ENCODE results near the gene FAM110D. TPM values are rescaled to one million over a fixed set of nuclear protein-coding genes. Genes with fewer than 3 reads are reported as not detected.

FAM110D gene
- total and polyA plus RNA-seq, 2 of the 8 experiments (the other 6 are each of a cell fraction or from before 2014, with no cell fraction given), result 0.21 to 0.48 TPM

DNA sequence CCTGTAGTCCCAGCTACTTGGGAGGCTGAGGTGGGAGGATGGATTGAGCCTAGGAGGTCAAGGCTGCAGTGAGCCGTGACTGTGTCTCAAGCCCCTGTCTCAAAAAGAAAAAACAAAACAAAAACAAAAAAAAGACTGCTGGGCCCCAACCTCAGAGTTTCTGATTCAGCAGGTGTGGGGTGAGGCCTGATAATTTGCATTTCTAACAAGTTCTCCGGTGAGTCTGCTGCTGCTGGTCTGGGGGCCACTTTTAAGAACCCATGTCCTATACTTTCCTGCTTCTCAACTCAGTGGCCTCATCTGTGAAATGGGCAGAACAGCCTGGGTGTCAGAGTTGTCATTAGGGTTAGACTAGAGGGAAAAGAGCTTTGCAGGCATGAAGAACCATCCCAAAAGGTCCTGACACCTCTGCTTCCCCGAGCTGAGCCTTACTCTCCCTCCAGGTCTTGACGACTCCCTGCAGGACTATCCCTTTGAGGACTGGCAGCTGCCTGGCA is 21.2 kb downstream of the FAM110D start:
- ChIA-PET CTCF (ENCODE audit: partially characterized antibody) (interaction anchor here (0.9 to 16.2 kb wide), 4 partner anchors 6 to 24 kb away, joined by 3 to 159 read pairs (median 82); partner anchors contain the start of genes C1orf232, CATSPER4, CNKSR1 and ZNF593), POLR2A (ENCODE audit: partially characterized antibody) (interaction anchor here (1.1 to 3.9 kb wide), 2 partner anchors 9 to 10 kb away, joined by 4 to 22 read pairs; partner anchors contain the start of gene CATSPER4)
- whole genome bisulfite sequencing, 2 experiments (ENCODE audit: extremely low coverage in 1 of 2, insufficient coverage in 1 of 2, insufficient read length in 1 of 2, insufficient replicate concordance in 2 of 2, low coverage in 1 of 2, low lambda C conversion rate in 2 of 2, missing lambda C conversion rate in 1 of 2), result 91% methylated on average over 4 of the region's 4 CpGs; no CpG with 5 or more reads in 1 of the 2 experiments
- Histone ChIP-seq H4K8ac (ENCODE audit: extremely low read depth, insufficient read depth, low read length) (no peak overlapping the region), H3K56ac (replicated peaks; ENCODE audit: insufficient read length, low read depth, low read length) (no peak overlapping the region), H3K27me3 (replicated peaks in 1 of 4; ENCODE audit: control insufficient read depth in 3 of 4, extremely low read depth in 1 of 4, insufficient read depth in 3 of 4, low read length in 3 of 4) (no peaks in the 10 kb centered on the region), H3K9ac (replicated peaks in 1 of 4; ENCODE audit: extremely low read depth in 1 of 4, low read depth in 3 of 4, low read length in 3 of 4) (no peak overlapping the region), H3K27ac (ENCODE audit: low read depth, low read length) (no peak overlapping the region), H4K20me1 (replicated peaks in 1 of 2; ENCODE audit: control insufficient read depth in 1 of 2, insufficient read depth in 2 of 2, low read length in 2 of 2) (peaks cover 0 to 2% of the 10 kb centered on the region in 2 experiments), H2BK5ac (ENCODE audit: low read depth, low read length) (no peak overlapping the region), H3K4me2 (ENCODE audit: insufficient read depth in 1 of 2, low read depth in 2 of 2, low read length in 2 of 2) (no peak overlapping the region), H2AK5ac (ENCODE audit: low read depth, low read length) (no peak overlapping the region), H3K23me2 (ENCODE audit: low read depth, low read length) (peaks cover 2% of the 10 kb centered on the region; the same call in 1 of the 2 replicates), H3K9me3 (ENCODE audit: insufficient read depth in 2 of 2, low read depth in 1 of 2, low read length in 1 of 2) (no peaks in the 10 kb centered on the region), H3K4me3 (ENCODE audit: extremely low read depth in 1 of 4, insufficient read depth in 2 of 4, low read depth in 3 of 4, low read length in 4 of 4) (no peak overlapping the region), H3K18ac (ENCODE audit: extremely low read depth, low read length) (no peak overlapping the region), H2BK20ac (ENCODE audit: low read length) (no peak overlapping the region), H3K23ac (ENCODE audit: insufficient read length) (no peak overlapping the region), H3K79me1 (ENCODE audit: low read depth, low read length) (no peaks in the 10 kb centered on the region; the same call in 1 of the 2 replicates), H3K36me3 (ENCODE audit: control insufficient read depth in 2 of 4, insufficient read depth in 4 of 4, low read length in 3 of 4) (peaks cover 0 to 3% (median 1%) of the 10 kb centered on the region in 4 experiments; a peak in 2 of 8 replicates), H3K79me2 (ENCODE audit: control insufficient read depth in 1 of 2, insufficient read depth in 2 of 2, low read length in 2 of 2) (no peaks in the 10 kb centered on the region), H2BK15ac (ENCODE audit: low read length) (no peak overlapping the region), H4K91ac (replicated peaks; ENCODE audit: insufficient read length, low read length) (no peak overlapping the region), H2AFZ (ENCODE audit: low read length) (no peak overlapping the region), H4K5ac (ENCODE audit: insufficient read length, low read depth, low read length) (no peak overlapping the region), H3K4ac (replicated peaks; ENCODE audit: insufficient read length, low read depth, low read length) (no peak overlapping the region), H3K14ac (ENCODE audit: insufficient read length) (no peak overlapping the region), H2BK12ac (ENCODE audit: low read depth, low read length) (no peak overlapping the region), H3K4me1 (replicated peaks in 1 of 4; ENCODE audit: control insufficient read depth in 3 of 4, insufficient read depth in 4 of 4, low read length in 3 of 4) (peaks cover 0 to 2% (median 0%) of the 10 kb centered on the region in 4 experiments; a peak in 4 of 7 replicates), H2BK120ac (replicated peaks; ENCODE audit: low read depth, low read length) (no peak overlapping the region)
- DNase-seq (ENCODE audit: low read depth in 1 of 2, low spot score in 2 of 2), result no peak
- FAIRE-seq, result no peak
- TF ChIP-seq SP1 (IDR thresholded peaks at IDR 0.05; ENCODE audit: low read depth, low read length) (no peak), NANOG (IDR thresholded peaks at IDR 0.05; ENCODE audit: insufficient read depth, low read depth, low read length, poor library complexity, severe bottlenecking) (no peak), TCF12 (IDR thresholded peaks at IDR 0.05; ENCODE audit: low read depth, low read length) (no peak), BCL11A (IDR thresholded peaks at IDR 0.05; ENCODE audit: low read depth in 2 of 2, low read length in 2 of 2) (no peak)
